Esophagus squamous epithelium (tissue), 5 donors: ENCODE results near the gene GOLGA8N. TPM values are rescaled to one million over a fixed set of nuclear protein-coding genes. Genes with fewer than 3 reads are reported as not detected.
"Not testable (repeated sequence)": the region's sequence is repeated elsewhere in the genome, so short reads cannot be mapped to it uniquely, and the experiment has no call there.

Experiments
- DNase-seq: peaks from one replicate; lab custom pipeline; 2025; lab: John Stamatoyannopoulos, UW
- H3K27ac ChIP-seq, 4 donors: fragments of 200-600 bp; sonication (generic); one replicate each; pipeline ENCODE4 v1.5.1; 2016 to 2019; ENCODE audit warnings: mild to moderate bottlenecking in 1 of 4
- H3K27me3 ChIP-seq, 4 donors: fragments of 200-600 bp; sonication (generic); 1 replicate in 3 of 4; 2 replicates in 1 of 4; pipeline versions ENCODE4 v1.5.1 to v1.6.0; 2017 to 2021; ENCODE audit warnings: antibody characterized with exemption in 1 of 4
- H3K36me3 ChIP-seq, 3 donors: fragments of 200-600 bp; sonication (generic); one replicate each; pipeline ENCODE4 v1.5.1; 2016 to 2019
- H3K4me1 ChIP-seq, 3 donors: fragments of 200-600 bp; sonication (generic); one replicate each; pipeline ENCODE4 v1.5.1; 2017 to 2019
- H3K4me3 ChIP-seq, 4 donors: fragments of 200-600 bp; sonication (generic); 1 replicate in 3 of 4; 2 replicates in 1 of 4; pipeline ENCODE4 v1.5.1; 2016 to 2019; ENCODE audit warnings: mild to moderate bottlenecking in 2 of 4, moderate library complexity in 1 of 4
- H3K9me3 ChIP-seq, 3 donors: fragments of 200-600 bp; sonication (generic); one replicate each; pipeline ENCODE4 v1.5.1; 2016 to 2019
- CTCF ChIP-seq, 6 experiments: fragments of 450-650 bp in 4 of 6; fragments of 200-600 bp in 2 of 6; sonication (generic) in 2 of 6; IDR thresholded peaks; one replicate each; pipeline ENCODE4 v1.5.1; 2016 to 2019; ENCODE audit warnings: antibody characterized with exemption in 6 of 6, mild to moderate bottlenecking in 4 of 6, moderate library complexity in 4 of 6
- WGBS, 2 donors: methylation state at CpG; one replicate each; pipeline ENCODE4 v1.1.5; 2018; 5-methylcytosine and 5-hydroxymethylcytosine counted together
- intact Hi-C: fragments of 100-400 bp; cut with DNase I; formaldehyde crosslinking; loops from one replicate; pipeline ENCODE4 v1.15.0; 2022
- total RNA-seq, 4 donors: library from RNA; depleted of rRNA; stranded (reverse); fragments of >200 nt; gene quantifications; one replicate each; pipeline ENCODE4 v1.1.0, GENCODE V29; 2016
- donor health status: DM: yes; HTN: yes; CAD: no.

The GOLGA8N gene
- total RNA-seq: 1 to 10 TPM; 2.1 to 6.5 (median 2.9) TPM

DNA sequence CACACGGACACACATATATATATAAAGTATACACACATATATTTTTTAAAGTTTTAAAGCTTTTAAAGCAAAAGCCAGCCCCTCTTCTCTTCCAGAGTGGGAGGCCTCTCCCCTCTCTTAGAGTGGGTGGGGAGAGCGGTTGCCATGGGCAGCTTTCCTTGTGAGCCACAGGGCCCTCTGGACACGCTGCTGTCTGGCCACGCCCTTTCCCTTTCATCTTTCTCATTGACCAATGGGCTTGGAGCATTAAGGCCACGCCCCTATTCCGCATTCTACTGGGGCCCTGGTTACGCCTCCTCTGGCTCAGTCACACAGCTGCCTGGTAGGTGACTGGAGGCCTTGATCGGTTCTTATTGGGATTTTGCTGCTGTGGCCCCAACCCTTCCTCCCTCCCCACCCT is at the start of gene GOLGA8N:
TSS of gene GOLGA8N (plus strand) at position 306 of the 400 bp plus-strand sequence.
- DNase-seq, H3K9me3 ChIP-seq, H3K4me1 ChIP-seq, H3K27ac ChIP-seq, H3K36me3 ChIP-seq, intact Hi-C loops, H3K27me3 ChIP-seq, H3K4me3 ChIP-seq: not testable (repeated sequence)
- WGBS, 2 donors: 88% methylated on average over 1 of the region's 8 CpGs; no CpG with 5 or more reads in 1 of the 2 donors

GRCh38 chr15:32543456-32543855 is 49.8 kb upstream of the GOLGA8N start:
- H3K4me3 ChIP-seq, intact Hi-C loops, H3K9me3 ChIP-seq, H3K36me3 ChIP-seq, H3K27ac ChIP-seq, H3K27me3 ChIP-seq, H3K4me1 ChIP-seq, DNase-seq: not testable (repeated sequence)
- whole genome bisulfite sequencing, 2 donors: no CpG with 5 or more reads among the region's 1 CpG

GRCh38 chr15:32545129-32545528 is 48.1 kb upstream of the GOLGA8N start:
- DNase-seq, H3K36me3 ChIP-seq, H3K27me3 ChIP-seq, H3K4me3 ChIP-seq, H3K4me1 ChIP-seq, intact Hi-C loops, H3K27ac ChIP-seq, H3K9me3 ChIP-seq: not testable (repeated sequence)
- no CpG with 5 or more reads among the region's 9 CpGs for WGBS, 2 donors

DNA sequence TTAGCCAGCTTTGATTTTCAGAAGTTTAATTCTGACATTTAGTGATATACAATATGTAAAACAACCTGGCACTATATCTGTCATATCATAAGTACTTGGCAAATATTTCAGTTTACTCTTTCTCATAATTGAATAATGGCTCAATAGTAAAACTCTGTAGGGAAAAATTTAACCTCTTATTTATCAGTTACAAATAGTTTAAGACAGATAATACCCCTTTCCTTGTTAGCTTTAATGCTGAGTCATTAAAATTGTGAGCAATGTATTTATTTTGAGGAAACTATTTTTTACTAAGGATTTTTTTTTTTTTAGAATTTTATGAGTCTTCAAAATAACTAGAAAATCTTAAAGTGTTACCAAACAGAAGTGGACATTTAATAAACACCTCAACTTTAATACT is 38.7 kb upstream of the GOLGA8N start:
- H3K27me3 ChIP-seq, H3K36me3 ChIP-seq, DNase-seq, H3K27ac ChIP-seq, intact Hi-C loops, H3K4me3 ChIP-seq, H3K9me3 ChIP-seq, H3K4me1 ChIP-seq: not testable (repeated sequence)

DNA sequence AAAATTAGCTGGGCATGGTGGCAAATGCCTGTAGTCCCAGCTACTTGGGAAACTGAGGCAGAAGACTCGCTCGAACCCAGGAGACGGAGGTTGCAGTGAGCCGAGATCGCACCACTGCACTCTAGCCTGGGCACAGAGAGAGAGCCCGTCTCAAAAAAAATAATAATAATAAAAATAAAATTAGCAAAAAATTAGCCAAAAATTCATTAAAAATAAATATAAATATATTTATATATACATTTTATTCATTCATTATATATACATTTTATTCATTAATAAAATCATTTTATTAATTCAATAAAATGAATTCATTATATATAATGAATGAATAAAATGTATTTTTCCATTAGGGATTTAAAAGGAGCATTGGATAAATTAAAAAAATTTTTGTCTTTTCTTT is 31.1 kb upstream of the GOLGA8N start:
- H3K4me3 ChIP-seq, H3K4me1 ChIP-seq, intact Hi-C loops, H3K27ac ChIP-seq, DNase-seq, H3K9me3 ChIP-seq, H3K36me3 ChIP-seq, H3K27me3 ChIP-seq: not testable (repeated sequence)
- WGBS, 2 donors: 86 to 93% methylated on average over 6 of the region's 6 CpGs

DNA sequence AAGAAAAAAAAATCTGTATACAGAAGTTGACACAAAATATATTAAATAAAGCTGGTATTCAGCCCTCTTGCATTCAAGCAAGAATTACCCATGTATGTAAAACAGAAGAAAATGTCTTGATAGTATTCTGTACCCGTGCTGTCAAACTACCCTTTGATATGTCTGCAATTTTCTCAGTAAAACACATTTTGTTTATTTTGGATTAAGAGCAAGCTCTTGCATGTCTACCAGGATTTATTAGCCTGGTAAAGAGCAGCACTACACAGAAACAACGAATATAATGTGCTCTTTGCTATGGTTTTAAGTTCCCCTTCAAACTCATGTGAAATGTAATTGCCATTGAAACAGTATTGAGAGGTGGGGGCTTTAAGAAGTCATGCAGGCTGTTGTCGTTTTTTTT is 24.3 kb upstream of the GOLGA8N start:
- intact Hi-C loops, H3K36me3 ChIP-seq, DNase-seq, H3K4me3 ChIP-seq, H3K27ac ChIP-seq, H3K9me3 ChIP-seq, H3K27me3 ChIP-seq, H3K4me1 ChIP-seq: not testable (repeated sequence)
- WGBS, 2 donors: 0 to 33% methylated on average over 1 of the region's 3 CpGs

GRCh38 chr15:32578482-32578881 is 14.8 kb upstream of the GOLGA8N start:
- H3K27me3 ChIP-seq, H3K4me1 ChIP-seq, DNase-seq, H3K36me3 ChIP-seq, H3K9me3 ChIP-seq, H3K4me3 ChIP-seq, H3K27ac ChIP-seq, intact Hi-C loops: not testable (repeated sequence)
- WGBS, 2 donors: no CpG with 5 or more reads among the region's 4 CpGs

GRCh38 chr15:32585844-32586243 is 7.4 kb upstream of the GOLGA8N start:
- H3K9me3 ChIP-seq, intact Hi-C loops, H3K4me3 ChIP-seq, H3K27ac ChIP-seq, H3K36me3 ChIP-seq, H3K4me1 ChIP-seq, H3K27me3 ChIP-seq, DNase-seq: not testable (repeated sequence)
- WGBS, 2 donors: 33 to 64% methylated on average over 2 to 3 of the region's 4 CpGs

DNA sequence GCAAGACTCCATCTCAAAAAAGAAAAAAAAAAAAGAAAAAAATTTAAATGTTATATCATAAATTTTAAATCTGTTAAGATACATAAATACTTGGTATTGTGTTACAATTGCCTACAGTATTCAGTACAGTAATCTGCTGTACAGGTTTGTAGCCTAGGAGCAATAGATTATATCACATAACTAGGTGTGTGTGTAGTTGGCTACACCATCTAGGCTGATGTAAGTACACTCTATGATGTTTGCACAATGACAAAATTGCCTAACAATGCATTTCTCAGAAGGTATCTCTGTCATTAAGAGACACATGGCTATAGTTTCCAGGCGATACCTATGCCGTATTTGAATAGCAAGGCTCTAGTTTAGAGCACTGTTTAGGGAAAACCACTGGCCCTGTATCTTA is 16.3 kb downstream of the GOLGA8N start:
- H3K27ac ChIP-seq: not testable (repeated sequence)

DNA sequence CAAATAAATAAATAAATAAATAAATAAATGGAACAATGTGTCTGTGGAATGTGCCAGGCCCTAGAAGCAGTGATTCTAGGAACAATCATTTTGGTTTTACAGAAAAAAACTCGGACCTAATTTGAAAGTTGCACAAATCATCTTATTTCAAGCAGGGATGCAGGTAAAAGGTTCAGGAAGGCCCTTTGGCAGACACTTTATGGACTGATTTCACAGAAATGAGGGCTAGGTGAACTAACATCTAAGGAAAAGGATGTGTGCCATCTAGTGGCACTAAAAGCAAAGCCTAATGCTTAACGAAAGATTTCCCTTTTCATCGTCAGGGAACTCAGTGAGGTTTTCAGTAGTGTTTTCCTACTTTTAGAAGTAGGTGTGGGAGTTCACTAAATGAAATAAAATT is 17.5 kb downstream of the GOLGA8N start:
- peak in 3 of 6 experiments; percentile 7 to 32 (median 15) for TF ChIP-seq CTCF (IDR thresholded peaks at IDR 0.05)
- DNase-seq, H3K4me3 ChIP-seq, H3K27me3 ChIP-seq, H3K27ac ChIP-seq, intact Hi-C loops, H3K4me1 ChIP-seq, H3K9me3 ChIP-seq, H3K36me3 ChIP-seq: not testable (repeated sequence)
- 3 to 7% methylated on average over 1 of the region's 3 CpGs for WGBS, 2 donors

More for the DNA sequence above, 16.3 kb downstream of the GOLGA8N start:
- H3K27me3 ChIP-seq, H3K36me3 ChIP-seq, H3K9me3 ChIP-seq, intact Hi-C loops, DNase-seq, H3K4me3 ChIP-seq, H3K4me1 ChIP-seq: not testable (repeated sequence)
- 100% methylated on average over 2 of the region's 2 CpGs; no CpG with 5 or more reads in 1 of the 2 donors for WGBS, 2 donors

GRCh38 chr15:32614712-32615050 is 21.4 kb downstream of the GOLGA8N start:
- H3K9me3 ChIP-seq, H3K27me3 ChIP-seq, intact Hi-C loops, H3K36me3 ChIP-seq, DNase-seq: not testable (repeated sequence)
- peaks cover 0 to 17% (median 0%) of the 10 kb centered on the region in 3 donors for H3K4me1 ChIP-seq
- 0% methylated on average over 10 of the region's 16 CpGs; no CpG with 5 or more reads in 1 of the 2 donors for WGBS, 2 donors
- peak overlapping the region; percentile 51 to 70 (median 60) for H3K4me3 ChIP-seq
- H3K27ac ChIP-seq: peak overlapping the region; percentile 67 to 84 (median 80)
